Transverse colon (tissue), 4 donors: ENCODE measurements around the gene PCID2.

Experiments
- CTCF ChIP-seq, 5 experiments: fragments of 200-600 bp in 3 of 5; fragments of 450-650 bp in 2 of 5; sonication (generic) in 3 of 5; IDR thresholded peaks; 1 replicate in 2 of 5; 2 replicates in 3 of 5; pipeline ENCODE4 v1.5.1; 2016 to 2017; ENCODE audit warnings: antibody characterized with exemption in 5 of 5, inconsistent platforms in 3 of 5, mild to moderate bottlenecking in 2 of 5, moderate library complexity in 1 of 5
- EP300 ChIP-seq: sonication (generic); formaldehyde crosslinking; IDR thresholded peaks from one replicate; pipeline ENCODE4 v1.6.1; 2017; ENCODE audit warnings: antibody characterized with exemption, low read depth
- POLR2A ChIP-seq: fragments of 450-650 bp; IDR thresholded peaks from one replicate; pipeline ENCODE4 v1.6.1; 2016; ENCODE audit warnings: antibody characterized with exemption, mild to moderate bottlenecking, moderate library complexity
- POLR2AphosphoS5 ChIP-seq, 3 donors: sonication (generic); formaldehyde crosslinking; IDR thresholded peaks; one replicate each; pipeline ENCODE4 v1.6.1; 2016; ENCODE audit warnings: antibody characterized with exemption in 3 of 3

GRCh38 chr13:113143466-113144254 is 64.8 kb downstream of the PCID2 start:
- TF ChIP-seq CTCF (IDR thresholded peaks at IDR 0.05): no peak
- no peak for TF ChIP-seq POLR2A
- TF ChIP-seq POLR2AphosphoS5 (IDR thresholded peaks at IDR 0.05): no peak
- no peak for TF ChIP-seq EP300
